ENCODE measurements around the gene SLC22A15.
"Not testable (repeated sequence)": the region's sequence is repeated elsewhere in the genome, so short reads cannot be mapped to it uniquely, and the experiment has no call there.

SLC22A15 gene

GRCh38 chr1:115989699-115990098 lies 13.4 kb downstream of the SLC22A15 start:
- H3K4me3 ChIP-seq (replicated peaks; ENCODE audit: low read depth, low read length): no peak overlapping the region
- no peak for DNase-seq (ENCODE audit: extremely low read depth, low read depth)
- no peak for TF ChIP-seq CTCF (IDR thresholded peaks at IDR 0.05; ENCODE audit: low read depth, low read length, missing control alignments)

- no peak for TF ChIP-seq CTCF (IDR thresholded peaks at IDR 0.05; ENCODE audit: low read depth, low read length, missing control alignments)
- no peak for DNase-seq (ENCODE audit: extremely low read depth, low read depth)
- H3K4me3 ChIP-seq (replicated peaks; ENCODE audit: low read depth, low read length): no peak overlapping the region
These were observed 15.6 kb downstream of the SLC22A15 start for GRCh38 chr1:115991909-115992308.

- DNase-seq (ENCODE audit: extremely low read depth, low read depth); H3K4me3 ChIP-seq (replicated peaks; ENCODE audit: low read depth, low read length): not testable (repeated sequence)
These were observed 21.6 kb downstream of the SLC22A15 start for GRCh38 chr1:115997921-115998320.

- no peak overlapping the region for H3K4me3 ChIP-seq (replicated peaks; ENCODE audit: low read depth, low read length)
- DNase-seq (ENCODE audit: extremely low read depth, low read depth): no peak
- TF ChIP-seq CTCF (IDR thresholded peaks at IDR 0.05; ENCODE audit: low read depth, low read length, missing control alignments): no peak
These were observed 25.6 kb downstream of the SLC22A15 start for GRCh38 chr1:116001739-116002487.

GRCh38 chr1:116002781-116003420 lies 26.6 kb downstream of the SLC22A15 start:
- no peak overlapping the region for H3K4me3 ChIP-seq (replicated peaks; ENCODE audit: low read depth, low read length)
- no peak for DNase-seq (ENCODE audit: extremely low read depth, low read depth)

GRCh38 chr1:116003823-116004222 lies 27.5 kb downstream of the SLC22A15 start:
- no peak overlapping the region for H3K4me3 ChIP-seq (replicated peaks; ENCODE audit: low read depth, low read length)
- DNase-seq (ENCODE audit: extremely low read depth, low read depth): no peak
- no peak for TF ChIP-seq CTCF (IDR thresholded peaks at IDR 0.05; ENCODE audit: low read depth, low read length, missing control alignments)

More at GRCh38 chr1:116002781-116003420, 26.6 kb downstream of the SLC22A15 start:
- no peak for TF ChIP-seq CTCF (IDR thresholded peaks at IDR 0.05; ENCODE audit: low read depth, low read length, missing control alignments)

GRCh38 chr1:116006486-116006964 lies 30.2 kb downstream of the SLC22A15 start:
- H3K4me3 ChIP-seq (replicated peaks; ENCODE audit: low read depth, low read length): no peak overlapping the region
- no peak for DNase-seq (ENCODE audit: extremely low read depth, low read depth)
- no peak for TF ChIP-seq CTCF (IDR thresholded peaks at IDR 0.05; ENCODE audit: low read depth, low read length, missing control alignments)
